Ascending aorta (tissue), 2 donors: ENCODE measurements around the gene ZSWIM7. TPM values are rescaled to one million over a fixed set of nuclear protein-coding genes. Genes with fewer than 3 reads are reported as not detected.

Experiments used
- DNase-seq, 2 donors: peaks; one replicate each; pipeline ENCODE4 v3.0.0-alpha.2; 2019; ENCODE audit warnings: low spot score in 2 of 2
- H3K27ac ChIP-seq, 2 donors: fragments of 200-600 bp; sonication (generic); one replicate each; pipeline ENCODE4 v1.5.1; 2016 to 2017; ENCODE audit warnings: mild to moderate bottlenecking in 1 of 2
- H3K27me3 ChIP-seq: fragments of 200-600 bp; sonication (generic); one replicate; pipeline ENCODE4 v1.5.1; 2017
- H3K36me3 ChIP-seq, 2 donors: fragments of 200-600 bp; sonication (generic); one replicate each; pipeline ENCODE4 v1.5.1; 2016
- H3K4me1 ChIP-seq, 2 donors: fragments of 200-600 bp; sonication (generic); one replicate each; pipeline ENCODE4 v1.5.1; 2016 to 2017; ENCODE audit warnings: mild to moderate bottlenecking in 1 of 2
- H3K4me3 ChIP-seq, 2 donors: fragments of 200-600 bp; sonication (generic); one replicate each; pipeline ENCODE4 v1.5.1; 2016 to 2017; ENCODE audit warnings: mild to moderate bottlenecking in 1 of 2
- H3K9me3 ChIP-seq, 2 donors: fragments of 200-600 bp; sonication (generic); one replicate each; pipeline ENCODE4 v1.5.1; 2016
- CTCF ChIP-seq, 3 experiments: fragments of 200-600 bp in 2 of 3; fragments of 450-650 bp in 1 of 3; sonication (generic) in 2 of 3; IDR thresholded peaks; one replicate each; pipeline ENCODE4 v1.5.1; 2016 to 2019; ENCODE audit warnings: antibody characterized with exemption in 3 of 3, mild to moderate bottlenecking in 1 of 3, moderate library complexity in 1 of 3
- intact Hi-C: fragments of 100-400 bp; cut with DNase I; formaldehyde crosslinking; loops from one replicate; pipeline ENCODE4 v1.15.1; 2023
- total RNA-seq: library from RNA; depleted of rRNA; stranded (reverse); fragments of >200 nt; gene quantifications from one replicate; pipeline ENCODE4 v1.1.0, GENCODE V29; 2016

ZSWIM7 gene
- total RNA-seq, 1 donor from 2014 or later, result 0.75 TPM

GRCh38 chr17:16037636-16038035 is 38.1 kb upstream of the ZSWIM7 start:
- Histone ChIP-seq H3K36me3 (peaks cover 51 to 84% of the 10 kb centered on the region in 2 donors), H3K9me3 (no peaks in the 10 kb centered on the region), H3K4me1 (no peaks in the 10 kb centered on the region), H3K4me3 (no peak overlapping the region), H3K27me3 (no peaks in the 10 kb centered on the region), H3K27ac (no peak overlapping the region)
- DNase-seq, result no peak
- no peak for TF ChIP-seq CTCF (IDR thresholded peaks at IDR 0.05)
- intact Hi-C loops, result no loop called here

- Histone ChIP-seq H3K27me3 (no peaks in the 10 kb centered on the region), H3K4me1 (no peaks in the 10 kb centered on the region), H3K36me3 (peaks cover 53 to 88% of the 10 kb centered on the region in 2 donors), H3K4me3 (no peak overlapping the region), H3K27ac (no peak overlapping the region), H3K9me3 (no peaks in the 10 kb centered on the region)
- DNase-seq, result no peak
- intact Hi-C loops, result no loop called here
- TF ChIP-seq CTCF (IDR thresholded peaks at IDR 0.05), result no peak
Observed at GRCh38 chr17:16036261-16036660, 36.8 kb upstream of the ZSWIM7 start.

- Histone ChIP-seq H3K27ac (no peak overlapping the region), H3K4me1 (no peaks in the 10 kb centered on the region), H3K4me3 (no peak overlapping the region), H3K27me3 (no peaks in the 10 kb centered on the region), H3K9me3 (no peaks in the 10 kb centered on the region), H3K36me3 (peaks cover 56 to 95% of the 10 kb centered on the region in 2 donors)
- intact Hi-C loops, result no loop called here
- no peak for DNase-seq
- no peak for TF ChIP-seq CTCF (IDR thresholded peaks at IDR 0.05)
Observed at GRCh38 chr17:16033729-16034349, 34.3 kb upstream of the ZSWIM7 start.

GRCh38 chr17:16027708-16028584 is 28.4 kb upstream of the ZSWIM7 start:
- peaks cover 63 to 77% of the 10 kb centered on the region in 2 donors for H3K36me3 ChIP-seq
- H3K27me3 ChIP-seq, result no peaks in the 10 kb centered on the region
- H3K4me1 ChIP-seq, result peaks cover 4 to 7% of the 10 kb centered on the region in 2 donors
- H3K4me3 ChIP-seq, result no peak overlapping the region
- TF ChIP-seq CTCF (IDR thresholded peaks at IDR 0.05), result no peak
- no peak for DNase-seq
- no peaks in the 10 kb centered on the region for H3K9me3 ChIP-seq
- H3K27ac ChIP-seq, result peak overlapping the region; percentile 73 to 81
- intact Hi-C loops, result no loop called here

GRCh38 chr17:16026895-16027294 is 27.4 kb upstream of the ZSWIM7 start:
- H3K36me3 ChIP-seq, result peaks cover 55 to 70% of the 10 kb centered on the region in 2 donors

More at GRCh38 chr17:16026895-16027294, 27.4 kb upstream of the ZSWIM7 start:
- Histone ChIP-seq H3K4me1 (peaks cover 4 to 7% of the 10 kb centered on the region in 2 donors), H3K27ac (peak overlapping the region; percentile 73 to 81), H3K27me3 (no peaks in the 10 kb centered on the region), H3K9me3 (no peaks in the 10 kb centered on the region), H3K4me3 (no peak overlapping the region)
- TF ChIP-seq CTCF (IDR thresholded peaks at IDR 0.05), result no peak
- DNase-seq, result no peak
- intact Hi-C loops, result no loop called here
